Measurements from ENCODE around the gene RELB. TPM values are rescaled to one million over a fixed set of nuclear protein-coding genes. Genes with fewer than 3 reads are reported as not detected.

Gene RELB
- total and polyA plus RNA-seq, 2 donors (not counting 1 experiment from before 2014, with no cell fraction given), result 2.3 to 11.7 TPM

- peaks cover 15% of the 10 kb centered on the region for H3K36me3 ChIP-seq (ENCODE audit: control insufficient read depth, insufficient read depth, low read length)
- H3K79me2 ChIP-seq (ENCODE audit: control insufficient read depth, insufficient read depth, low read length), result peaks cover 43% of the 10 kb centered on the region
- peak overlapping the region; percentile 18 for H3K27ac ChIP-seq (ENCODE audit: insufficient read depth, low read length)
- H3K9ac ChIP-seq (ENCODE audit: insufficient read depth, low read length), result no peak overlapping the region
- H4K20me1 ChIP-seq (ENCODE audit: control insufficient read depth, extremely low read depth, insufficient read depth, low read length), result no peaks in the 10 kb centered on the region
- H2AFZ ChIP-seq (ENCODE audit: low read length), result no peak overlapping the region
- H3K27me3 ChIP-seq (ENCODE audit: control insufficient read depth, insufficient read depth, low read length), result no peaks in the 10 kb centered on the region
- H3K4me1 ChIP-seq (ENCODE audit: control insufficient read depth, extremely low read depth, insufficient read depth, low read length), result peaks cover 7% of the 10 kb centered on the region
- DNase-seq (ENCODE audit: low read depth in 2 of 2), result no peak
- peak overlapping the region; percentile 98 for H3K4me2 ChIP-seq (ENCODE audit: extremely low read depth, insufficient read depth, low read length)
- TF ChIP-seq EZH2 (IDR thresholded peaks at IDR 0.05; ENCODE audit: low read length, missing control alignments), result no peak
- TF ChIP-seq CTCF (conservative IDR thresholded peaks at IDR 0.05 in 1 of 2, IDR thresholded peaks at IDR 0.05 in 1 of 2; ENCODE audit: low read depth in 1 of 2, low read length in 2 of 2), result no peak
- peak overlapping the region; percentile 82 to 92 (median 87) for H3K4me3 ChIP-seq (replicated peaks in 1 of 4; ENCODE audit: control extremely low read depth in 1 of 4, insufficient read depth in 1 of 4, low read depth in 3 of 4, low read length in 4 of 4)
- no peaks in the 10 kb centered on the region for H3K9me3 ChIP-seq (ENCODE audit: control insufficient read depth, insufficient read depth, low read depth, low read length)
Observed at GRCh38 chr19:45040059-45040771, 39.0 kb downstream of the RELB start.

- Histone ChIP-seq H3K4me2 (ENCODE audit: extremely low read depth, insufficient read depth, low read length) (no peak overlapping the region), H4K20me1 (ENCODE audit: control insufficient read depth, extremely low read depth, insufficient read depth, low read length) (no peaks in the 10 kb centered on the region), H3K79me2 (ENCODE audit: control insufficient read depth, insufficient read depth, low read length) (peaks cover 51% of the 10 kb centered on the region), H3K27ac (ENCODE audit: insufficient read depth, low read length) (no peak overlapping the region), H3K4me1 (ENCODE audit: control insufficient read depth, extremely low read depth, insufficient read depth, low read length) (peaks cover 7% of the 10 kb centered on the region), H3K4me3 (replicated peaks in 1 of 4; ENCODE audit: control extremely low read depth in 1 of 4, insufficient read depth in 1 of 4, low read depth in 3 of 4, low read length in 4 of 4) (no peak overlapping the region), H2AFZ (ENCODE audit: low read length) (no peak overlapping the region), H3K9ac (ENCODE audit: insufficient read depth, low read length) (no peak overlapping the region), H3K27me3 (ENCODE audit: control insufficient read depth, insufficient read depth, low read length) (no peaks in the 10 kb centered on the region), H3K36me3 (ENCODE audit: control insufficient read depth, insufficient read depth, low read length) (peaks cover 21% of the 10 kb centered on the region), H3K9me3 (ENCODE audit: control insufficient read depth, insufficient read depth, low read depth, low read length) (no peaks in the 10 kb centered on the region)
- no peak for DNase-seq (ENCODE audit: low read depth in 2 of 2)
- TF ChIP-seq CTCF (conservative IDR thresholded peaks at IDR 0.05 in 1 of 2, IDR thresholded peaks at IDR 0.05 in 1 of 2; ENCODE audit: low read depth in 1 of 2, low read length in 2 of 2) (no peak), EZH2 (IDR thresholded peaks at IDR 0.05; ENCODE audit: low read length, missing control alignments) (no peak)
Observed at GRCh38 chr19:45041125-45041524, 39.9 kb downstream of the RELB start.

- no peaks in the 10 kb centered on the region for H3K4me1 ChIP-seq (ENCODE audit: control insufficient read depth, extremely low read depth, insufficient read depth, low read length)
- no peak overlapping the region for H3K27ac ChIP-seq (ENCODE audit: insufficient read depth, low read length)
- peaks cover 19% of the 10 kb centered on the region for H3K36me3 ChIP-seq (ENCODE audit: control insufficient read depth, insufficient read depth, low read length)
- no peak overlapping the region for H3K4me2 ChIP-seq (ENCODE audit: extremely low read depth, insufficient read depth, low read length)
- H3K9ac ChIP-seq (ENCODE audit: insufficient read depth, low read length), result no peak overlapping the region
- H3K4me3 ChIP-seq (replicated peaks in 1 of 4; ENCODE audit: control extremely low read depth in 1 of 4, insufficient read depth in 1 of 4, low read depth in 3 of 4, low read length in 4 of 4), result no peak overlapping the region
- no peak overlapping the region for H2AFZ ChIP-seq (ENCODE audit: low read length)
- DNase-seq (ENCODE audit: low read depth in 2 of 2), result no peak
- H3K9me3 ChIP-seq (ENCODE audit: control insufficient read depth, insufficient read depth, low read depth, low read length), result no peaks in the 10 kb centered on the region
- TF ChIP-seq CTCF (conservative IDR thresholded peaks at IDR 0.05 in 1 of 2, IDR thresholded peaks at IDR 0.05 in 1 of 2; ENCODE audit: low read depth in 1 of 2, low read length in 2 of 2) (no peak), EZH2 (IDR thresholded peaks at IDR 0.05; ENCODE audit: low read length, missing control alignments) (no peak)
- H3K79me2 ChIP-seq (ENCODE audit: control insufficient read depth, insufficient read depth, low read length), result peaks cover 62% of the 10 kb centered on the region
- no peaks in the 10 kb centered on the region for H3K27me3 ChIP-seq (ENCODE audit: control insufficient read depth, insufficient read depth, low read length)
- no peaks in the 10 kb centered on the region for H4K20me1 ChIP-seq (ENCODE audit: control insufficient read depth, extremely low read depth, insufficient read depth, low read length)
Observed at GRCh38 chr19:45045671-45046353, 44.5 kb downstream of the RELB start.
